Activated CD4-positive, CD25-positive, alpha-beta regulatory T cell treated with anti-CD3 and anti-CD28 coated beads, Interleukin-2, amount 50 U/mL, for 24 hours (primary cell): ENCODE measurements around the gene LYPD3.
"Not testable (repeated sequence)": the region's sequence is repeated elsewhere in the genome, so short reads cannot be mapped to it uniquely, and the experiment has no call there.

Source experiments
- ATAC-seq, 2 donors: fragments of 150-1000 bp; cut with Tn5 transposase; one replicate each; pipeline ENCODE4 v1.10.0; 2021; ENCODE audit warnings: mild to moderate bottlenecking in 1 of 2, moderate library complexity in 1 of 2

Gene LYPD3

DNA sequence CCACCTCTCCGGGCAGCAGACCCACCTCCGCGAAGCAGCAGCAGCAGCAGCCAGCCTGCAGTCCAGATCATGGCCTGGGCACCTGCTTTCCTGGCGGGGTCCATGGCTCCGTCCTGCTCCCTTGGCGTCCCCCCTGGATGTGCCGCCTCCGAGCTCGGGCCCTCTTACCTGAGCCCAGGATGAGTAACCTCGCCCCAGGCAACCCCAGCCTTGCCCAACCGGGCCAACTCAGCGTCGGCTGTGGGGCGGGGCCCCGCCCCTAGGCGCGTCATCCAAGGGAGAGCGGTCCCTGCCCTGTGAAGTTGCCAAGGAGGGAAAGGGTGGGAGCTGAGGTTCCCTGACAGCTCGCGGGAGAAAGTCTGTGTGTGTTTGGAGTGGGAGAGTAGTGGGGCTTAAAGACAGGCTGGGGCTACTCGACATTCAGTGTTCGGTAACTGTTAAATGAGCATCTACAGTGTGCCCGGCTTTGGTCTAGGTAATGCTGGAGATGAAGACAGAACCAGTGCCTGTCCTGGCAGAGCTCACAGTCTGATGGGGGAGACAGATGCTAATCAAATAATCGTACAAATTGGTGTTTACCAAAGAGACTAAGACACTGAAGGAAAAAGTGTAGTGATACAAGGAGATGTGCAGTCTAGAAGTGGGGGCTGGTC lies at the start of gene LYPD3:
TSS of gene LYPD3 (minus strand) at position 141 of the 653 bp plus-strand sequence. CDS start at position 104, 37 bp downstream.
- ATAC-seq = no peak

DNA sequence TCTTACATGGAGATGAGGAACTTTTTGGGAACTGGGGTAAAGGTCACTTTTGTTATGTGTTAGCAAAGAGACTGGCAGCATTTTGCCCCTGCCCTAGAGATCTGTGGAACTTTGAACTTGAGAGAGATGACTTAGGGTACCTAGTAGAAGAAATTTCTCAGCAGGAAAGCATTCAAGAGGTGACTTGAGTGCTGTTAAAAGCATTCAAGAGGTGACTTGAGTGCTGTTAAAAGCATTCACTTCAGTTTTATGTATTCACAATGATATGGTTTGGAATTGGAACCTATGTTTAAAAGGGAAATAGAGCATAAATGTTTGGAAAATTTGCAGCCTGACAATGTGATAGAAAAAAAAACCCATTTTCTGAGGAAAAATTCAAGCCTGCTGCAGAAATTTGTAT lies 47.0 kb upstream of the LYPD3 start:
- not testable (repeated sequence) for ATAC-seq

DNA sequence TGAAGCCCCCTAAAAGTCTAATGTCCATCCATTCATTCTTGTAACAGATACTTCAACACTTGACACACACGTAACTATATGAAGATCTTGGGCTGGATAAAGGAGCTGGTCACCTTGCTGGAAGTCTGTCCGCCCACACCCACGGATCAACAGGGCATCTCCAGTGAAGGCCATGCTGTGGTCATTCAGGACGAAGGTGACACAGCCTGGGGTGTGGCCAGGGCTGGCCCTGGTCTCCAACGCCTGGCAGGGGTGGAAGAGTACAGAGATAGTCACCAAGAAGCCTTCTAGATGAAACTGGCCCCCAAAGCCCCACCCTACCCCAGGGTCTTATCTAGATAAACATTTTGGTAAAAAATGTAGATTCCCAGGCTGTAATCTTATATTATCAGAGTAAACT lies 45.9 kb upstream of the LYPD3 start:
- ATAC-seq = no peak

DNA sequence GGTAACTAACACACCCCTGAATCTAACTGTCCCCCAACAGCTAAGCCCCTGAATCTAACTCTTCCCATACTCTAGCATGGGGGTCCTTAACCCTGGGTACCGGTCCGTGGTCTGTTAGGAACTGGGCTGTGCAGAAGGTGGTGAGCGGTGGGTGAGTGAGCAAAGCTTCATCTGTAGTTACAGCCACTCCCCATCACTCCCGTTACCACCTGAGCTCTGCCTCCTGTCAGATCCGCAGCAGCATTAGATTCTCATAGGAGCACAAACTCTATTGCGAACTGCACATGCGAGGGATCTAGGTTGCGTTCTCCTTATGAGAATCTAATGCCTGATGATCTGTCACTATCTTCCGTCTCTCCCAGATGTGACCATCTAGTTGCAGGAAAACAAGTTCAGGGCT lies 45.3 kb upstream of the LYPD3 start:
- no peak for ATAC-seq

DNA sequence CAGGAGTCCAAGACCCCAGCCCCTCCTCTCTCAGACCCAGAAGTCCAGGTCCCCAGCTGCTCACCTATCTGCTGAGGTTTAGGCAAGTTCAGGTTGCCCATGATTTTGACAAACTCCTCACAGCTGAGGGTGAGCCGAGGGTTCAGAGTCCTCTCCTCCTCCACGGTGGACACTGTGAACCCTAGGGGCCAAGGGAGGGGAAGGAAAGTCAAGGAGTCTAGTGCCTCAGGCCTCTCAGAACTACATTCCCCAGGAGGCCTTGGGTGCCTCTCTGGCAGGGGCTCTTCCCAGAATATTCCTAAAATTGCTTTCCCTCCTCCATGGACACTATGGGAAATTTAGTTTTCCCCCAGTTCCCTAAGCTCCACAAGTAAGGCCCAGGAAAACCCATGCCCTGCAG lies 42.5 kb upstream of the LYPD3 start:
- ATAC-seq = no peak

DNA sequence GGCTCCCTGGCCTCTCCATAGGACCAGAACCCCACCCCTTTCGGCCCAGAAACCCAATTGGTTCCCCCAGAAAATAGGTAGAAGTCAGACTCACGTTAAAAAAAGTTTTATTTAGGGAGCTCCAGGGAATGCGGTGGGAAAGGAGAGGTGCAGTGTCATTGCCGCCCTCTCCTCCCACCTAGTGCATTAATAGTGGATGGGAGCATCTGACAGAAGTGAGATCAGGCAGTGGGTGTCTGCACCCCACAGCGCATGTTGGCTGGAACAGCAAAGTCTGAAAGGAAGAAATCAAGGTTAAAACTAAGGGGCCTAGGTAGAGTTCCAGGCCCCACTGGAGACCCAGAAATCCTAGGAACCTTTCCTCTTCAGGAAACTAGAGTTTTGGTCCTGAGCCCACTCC lies 41.2 kb upstream of the LYPD3 start:
- no peak for ATAC-seq

DNA sequence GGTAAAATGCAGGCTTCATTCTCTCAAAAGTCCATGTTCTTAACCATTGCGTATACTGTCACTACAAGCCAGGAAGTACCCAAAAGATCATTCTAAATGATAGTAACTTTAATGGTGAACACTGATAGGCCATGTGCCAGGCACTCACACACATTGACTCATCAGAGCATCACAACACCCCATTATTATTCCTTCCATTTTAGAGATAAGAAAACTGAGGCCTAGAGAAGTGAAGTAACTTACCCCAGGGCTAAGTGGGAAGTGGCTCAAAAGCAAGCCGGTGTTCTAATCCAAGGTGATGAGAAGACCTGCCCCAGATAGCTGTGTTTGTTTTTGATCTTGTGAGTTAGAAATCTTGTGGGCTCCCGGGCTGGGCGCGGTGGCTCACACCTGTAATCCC lies 40.5 kb upstream of the LYPD3 start:
- no peak for ATAC-seq

DNA sequence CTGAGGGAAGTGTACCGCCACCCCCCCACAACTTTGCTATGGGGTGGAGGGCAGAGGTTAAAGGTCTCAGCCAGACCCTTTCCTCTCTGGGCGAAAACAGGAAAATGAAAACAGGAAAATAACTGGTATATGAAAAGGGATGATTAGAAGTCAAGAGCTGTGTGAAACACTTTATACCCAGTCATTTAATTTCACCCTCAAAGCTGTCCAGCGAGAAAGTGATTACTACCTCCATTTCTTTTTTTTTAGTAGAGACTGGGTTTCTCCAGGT lies 39.7 kb upstream of the LYPD3 start:
- ATAC-seq = no peak

DNA sequence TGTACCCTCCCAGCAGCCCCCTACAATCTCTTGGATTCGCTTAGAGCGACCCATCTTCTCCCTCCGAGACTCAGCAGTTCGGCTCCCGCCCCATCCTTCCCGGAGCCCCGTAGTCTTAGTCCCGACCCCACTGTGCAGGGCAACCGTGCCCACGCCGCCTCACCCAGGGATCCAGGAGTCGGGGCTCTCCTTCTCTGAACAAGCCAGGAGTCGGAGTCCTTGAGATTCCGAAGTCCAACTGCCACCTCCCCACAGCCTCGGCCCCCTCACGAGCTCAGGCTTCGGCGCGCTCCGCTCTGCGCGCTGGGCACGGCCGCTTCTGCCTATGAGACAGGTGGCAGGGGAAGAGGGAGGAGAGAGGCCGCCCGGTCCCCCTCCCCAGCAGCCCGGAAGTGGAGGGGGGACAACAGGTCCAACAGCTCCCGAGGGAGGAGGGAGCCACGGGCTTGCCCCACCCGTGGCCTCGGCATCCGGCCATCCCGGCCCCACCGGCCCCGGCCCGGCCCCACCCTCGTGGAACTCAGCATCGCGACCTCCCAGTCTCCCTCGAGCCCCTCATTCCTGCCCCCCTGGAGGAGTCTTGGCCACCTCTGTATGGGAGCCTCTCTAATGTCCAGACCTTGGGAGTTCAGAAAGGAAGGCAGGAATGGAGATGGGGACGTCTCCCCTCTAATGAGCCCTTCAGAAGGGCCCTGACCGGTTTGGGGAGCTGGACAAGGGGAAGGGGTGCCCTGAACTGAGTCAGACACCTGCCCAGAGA lies 39.2 kb upstream of the LYPD3 start, which contains the start of gene PHLDB3:
TSS of gene PHLDB3 (minus strand) at position 321 of the 760 bp plus-strand sequence. CDS start 628 bp downstream, outside the sequence.
- ATAC-seq = peak; percentile 28 to 34

DNA sequence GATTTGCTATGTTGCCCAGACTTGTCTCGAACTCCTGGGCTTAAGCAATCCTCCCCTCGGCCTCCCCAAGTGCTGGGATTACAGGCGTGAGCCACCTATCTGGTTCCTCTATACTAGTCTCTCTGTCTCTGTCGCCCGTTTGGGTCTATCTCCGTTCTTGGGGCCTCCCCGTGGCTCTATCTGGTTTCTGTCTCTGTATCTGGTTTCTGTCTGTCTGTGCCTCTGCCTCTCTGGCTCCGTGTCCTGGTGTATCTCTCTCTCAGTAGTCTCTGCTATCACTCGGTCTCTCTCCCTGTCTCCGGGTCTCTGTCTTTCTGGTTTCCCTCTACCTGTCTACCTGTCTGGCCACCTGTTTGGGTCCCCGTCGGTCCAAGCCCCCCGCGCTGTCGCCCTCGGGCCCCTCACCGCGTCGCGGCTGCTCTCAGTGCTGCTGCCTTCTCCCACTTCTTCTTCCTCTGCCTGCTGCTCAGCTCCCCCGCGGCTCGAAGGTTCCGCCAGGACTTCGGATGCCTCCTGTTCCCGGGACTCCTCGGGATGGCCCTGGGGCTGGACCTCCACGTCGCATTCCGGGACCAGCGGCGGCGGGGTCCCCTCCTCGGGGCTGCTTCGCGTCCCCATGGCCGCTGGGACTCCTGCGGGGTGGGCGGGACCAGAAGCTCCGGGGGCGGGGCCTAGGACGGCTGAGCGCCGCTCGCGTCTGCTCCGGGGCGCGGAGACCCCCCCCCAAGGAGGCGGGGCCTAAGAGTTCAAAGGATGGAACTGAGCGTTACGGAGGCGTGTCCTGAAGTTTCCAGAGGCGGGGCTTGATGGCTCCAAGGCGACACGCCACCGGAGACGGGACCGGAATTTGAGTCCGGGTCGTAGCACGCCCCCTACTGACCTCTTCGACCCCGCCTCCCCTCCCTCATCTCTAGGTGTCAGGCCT lies 38.4 kb upstream of the LYPD3 start:
- peak; percentile 90 to 92 for ATAC-seq

DNA sequence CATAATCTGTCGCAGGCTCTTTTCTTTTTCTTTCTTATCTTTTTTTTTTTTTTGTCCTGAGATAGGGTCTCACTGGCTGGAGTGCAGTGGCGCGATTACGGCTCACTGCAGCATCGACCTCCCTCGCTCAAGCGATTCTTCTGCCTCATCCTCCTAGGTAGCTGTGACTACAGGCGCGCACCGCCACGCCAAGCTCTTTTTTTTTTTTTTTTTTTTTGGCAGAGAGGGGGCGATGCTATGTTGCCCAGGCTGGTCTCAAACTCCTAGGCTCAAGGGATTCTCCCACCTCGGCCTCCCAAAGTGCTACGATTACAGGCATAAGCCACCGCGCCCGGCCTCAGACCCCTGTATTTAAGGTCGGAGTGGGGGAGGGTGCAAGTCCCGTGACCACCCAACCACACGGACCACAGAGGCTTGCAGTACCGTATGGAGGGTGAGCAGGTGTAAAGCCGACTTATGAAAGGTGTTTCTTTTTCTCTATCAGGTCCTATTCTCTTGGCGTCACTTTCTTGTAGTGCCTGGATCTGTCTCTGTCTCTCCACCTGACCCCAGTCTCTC lies 37.1 kb upstream of the LYPD3 start:
- no peak for ATAC-seq

DNA sequence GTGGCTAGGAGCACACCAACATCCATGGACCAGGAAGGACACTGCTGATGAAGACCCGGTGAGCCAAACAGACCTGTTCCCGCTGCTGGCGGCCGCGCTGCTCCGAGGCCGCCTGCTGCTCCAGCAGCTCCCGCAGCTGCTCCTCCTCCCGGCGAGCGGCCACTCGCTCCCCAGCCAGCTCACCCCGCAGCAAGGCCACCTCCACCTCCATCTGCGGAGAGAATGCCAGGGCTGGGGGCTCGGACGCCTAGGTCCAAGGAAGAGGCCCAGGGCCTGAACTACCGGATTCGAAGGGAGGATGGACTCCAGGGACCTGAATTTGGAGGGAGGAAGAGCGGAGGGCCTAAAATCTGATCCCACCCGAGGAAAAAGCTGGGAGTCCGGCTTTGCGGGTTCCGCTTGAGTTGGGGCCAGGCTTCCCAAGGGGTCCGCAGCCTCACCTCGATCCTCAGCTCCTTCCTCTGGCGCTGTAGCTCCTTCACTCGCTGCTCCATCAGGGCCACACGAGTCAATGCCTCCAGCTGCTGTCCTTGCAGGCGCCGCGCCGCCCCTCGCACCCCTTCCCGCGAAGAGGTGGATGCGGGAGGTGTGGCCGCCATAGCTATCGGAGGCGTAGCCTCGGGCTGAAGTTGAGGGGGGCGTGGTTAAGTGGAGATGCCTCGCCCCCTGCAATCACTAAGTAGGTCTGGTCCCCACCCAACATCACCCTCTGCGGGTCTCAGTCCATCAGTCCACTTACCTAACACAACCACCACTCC lies 36.4 kb upstream of the LYPD3 start:
- no peak for ATAC-seq

DNA sequence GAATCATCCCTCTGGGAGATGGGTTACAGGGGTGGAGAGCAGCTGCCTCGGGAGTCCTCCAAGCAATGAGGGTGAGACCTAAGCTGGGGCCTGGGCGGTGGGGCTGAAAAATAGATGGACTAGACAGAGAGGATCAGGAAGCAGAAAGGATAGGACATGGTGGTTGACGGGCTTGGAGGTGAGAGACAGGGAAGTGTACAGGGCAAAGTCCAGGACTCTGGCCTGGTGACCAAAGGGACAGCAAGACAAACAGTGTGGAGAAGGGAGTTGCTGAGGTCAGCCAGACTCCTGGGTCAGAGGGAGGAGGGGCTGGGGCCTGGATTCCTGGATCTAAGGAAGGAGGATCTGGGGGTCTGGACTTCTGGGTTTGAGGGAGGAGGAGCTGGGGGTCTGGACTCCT lies 33.6 kb upstream of the LYPD3 start:
- no peak for ATAC-seq

DNA sequence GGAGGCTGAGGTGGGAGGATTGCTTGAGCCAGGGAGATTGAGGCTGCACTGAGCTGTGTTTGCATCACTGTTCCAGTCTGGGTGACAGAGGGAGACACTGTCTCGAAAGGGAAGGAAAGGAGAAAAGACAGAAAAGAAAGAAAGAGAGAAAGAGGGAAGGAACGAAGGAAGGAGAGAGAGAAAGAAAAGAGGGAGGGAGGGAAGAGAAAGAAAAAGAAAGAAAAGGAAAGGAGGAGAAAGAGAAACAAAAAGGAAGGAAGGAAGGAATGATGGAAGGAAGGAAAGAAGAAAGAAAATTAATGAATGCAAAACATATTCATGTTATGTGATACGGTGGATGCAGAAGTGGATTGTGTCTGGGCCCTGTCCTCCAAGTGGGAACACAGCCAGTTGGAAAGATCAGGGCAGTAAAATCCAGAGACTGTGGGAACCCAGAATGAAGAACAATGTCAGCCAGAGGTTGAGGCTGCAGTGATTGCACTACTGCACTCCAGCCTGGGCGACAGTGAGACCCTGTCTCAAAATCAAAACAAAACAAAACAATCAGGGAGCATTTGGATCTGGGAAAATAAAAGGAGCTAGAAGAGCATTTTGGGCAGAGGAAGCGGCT lies 32.9 kb upstream of the LYPD3 start:
- no peak for ATAC-seq

DNA sequence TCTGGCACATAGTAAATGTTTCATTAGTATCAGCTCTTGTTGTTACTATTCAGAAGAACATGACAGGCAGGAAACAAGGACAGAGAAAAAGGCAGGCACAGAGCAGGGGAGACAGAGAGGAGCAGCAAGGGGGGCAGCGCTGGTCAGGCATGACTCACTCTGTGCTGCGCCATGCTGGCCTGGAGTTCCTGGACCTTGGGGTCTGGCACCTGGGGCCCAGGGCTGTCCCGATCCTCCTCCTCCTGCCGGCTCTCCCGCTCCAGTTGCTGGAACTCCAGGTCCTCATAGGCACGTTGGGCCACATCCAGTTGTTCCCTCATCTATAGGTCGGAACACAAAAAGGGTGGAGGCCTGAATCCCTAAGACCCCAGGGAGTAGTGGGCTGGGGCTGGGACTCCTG lies 31.6 kb upstream of the LYPD3 start:
- ATAC-seq = no peak

DNA sequence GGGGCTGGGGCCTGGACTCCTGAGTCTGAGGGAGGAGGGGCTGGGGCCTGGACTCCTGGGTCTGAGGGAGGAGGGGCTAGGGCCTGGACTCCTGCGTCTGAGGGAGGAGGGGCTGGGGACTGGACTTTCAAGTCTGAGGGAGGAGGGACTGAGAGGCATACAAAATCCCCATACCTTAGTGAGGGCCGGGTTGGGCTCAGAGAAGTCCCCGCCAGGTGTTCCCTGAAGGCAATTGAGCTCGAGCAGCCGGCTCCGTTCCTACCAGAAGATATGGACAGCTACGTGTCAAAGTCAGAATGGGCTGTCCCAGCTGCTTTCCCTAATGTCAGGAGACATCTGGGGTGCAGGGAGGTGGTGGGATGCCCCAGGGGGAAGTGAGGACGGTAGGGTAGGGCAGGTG lies 29.7 kb upstream of the LYPD3 start:
- ATAC-seq = no peak

DNA sequence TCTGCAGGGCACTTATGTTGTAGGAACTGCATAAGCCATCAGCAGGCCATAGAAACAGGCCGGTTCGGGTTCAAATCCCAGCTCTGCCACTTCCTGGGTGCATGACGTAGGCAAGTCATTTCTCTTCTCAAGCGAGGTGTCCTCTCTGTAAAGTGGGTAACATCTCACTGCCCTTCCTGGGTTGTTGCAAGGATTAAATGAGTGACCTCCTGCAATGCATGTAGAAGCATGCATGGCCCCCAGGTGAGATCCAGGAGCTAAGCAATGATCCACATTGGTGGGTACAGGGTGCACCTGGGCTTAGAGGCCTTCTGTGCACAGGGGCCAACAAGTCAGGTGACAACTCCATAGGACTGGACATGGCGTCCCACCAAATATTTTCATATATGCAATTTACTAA lies 25.4 kb upstream of the LYPD3 start:
- ATAC-seq = no peak

DNA sequence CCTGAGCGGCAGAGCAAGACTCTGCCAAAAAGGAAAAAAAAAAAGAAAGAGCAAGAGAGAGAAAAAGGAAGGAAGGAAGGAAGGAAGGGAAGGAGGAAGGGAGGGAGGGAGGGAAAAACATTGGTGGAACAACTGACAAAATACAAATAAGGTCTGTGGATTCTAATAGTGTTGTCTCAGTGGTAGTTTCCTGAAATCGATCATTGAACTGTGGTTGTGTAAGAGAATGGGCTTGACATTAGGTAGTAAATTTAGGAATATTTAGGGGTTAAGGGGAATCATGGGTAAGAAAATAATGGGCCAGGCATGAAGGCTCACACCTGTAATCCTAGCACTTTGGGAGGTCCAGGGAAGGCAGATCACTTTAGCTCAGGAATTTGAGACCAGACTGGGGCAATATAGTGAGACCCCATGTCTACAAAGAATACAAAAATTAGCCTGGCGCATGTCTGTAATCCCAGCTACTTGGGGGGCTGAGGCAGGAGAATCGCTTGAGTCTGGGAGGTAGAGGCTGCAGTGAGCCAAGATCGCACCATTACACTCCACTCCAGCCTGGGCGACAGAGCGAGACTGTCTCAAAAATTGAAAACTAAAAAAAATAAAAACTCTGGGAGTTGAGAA lies 24.7 kb upstream of the LYPD3 start:
- ATAC-seq = no peak

DNA sequence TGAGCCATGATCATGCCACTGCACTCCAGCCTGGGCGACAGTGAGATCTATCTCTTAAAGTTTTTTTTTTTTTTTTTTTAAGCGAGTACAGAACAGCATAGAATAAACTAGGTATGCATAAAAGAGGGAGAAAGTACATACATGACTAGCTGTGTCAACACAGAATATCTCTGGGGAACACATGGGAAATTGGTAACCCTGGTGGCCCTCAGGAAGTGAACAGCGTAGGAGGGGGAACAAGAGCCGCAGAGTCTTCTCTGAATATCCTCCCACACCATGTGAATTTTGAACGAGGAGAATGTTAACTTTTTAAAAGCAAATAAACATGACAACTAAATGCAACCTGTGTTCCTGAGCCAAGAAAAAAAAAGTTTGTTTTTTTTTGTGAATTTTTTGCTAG lies 23.9 kb upstream of the LYPD3 start:
- no peak for ATAC-seq

DNA sequence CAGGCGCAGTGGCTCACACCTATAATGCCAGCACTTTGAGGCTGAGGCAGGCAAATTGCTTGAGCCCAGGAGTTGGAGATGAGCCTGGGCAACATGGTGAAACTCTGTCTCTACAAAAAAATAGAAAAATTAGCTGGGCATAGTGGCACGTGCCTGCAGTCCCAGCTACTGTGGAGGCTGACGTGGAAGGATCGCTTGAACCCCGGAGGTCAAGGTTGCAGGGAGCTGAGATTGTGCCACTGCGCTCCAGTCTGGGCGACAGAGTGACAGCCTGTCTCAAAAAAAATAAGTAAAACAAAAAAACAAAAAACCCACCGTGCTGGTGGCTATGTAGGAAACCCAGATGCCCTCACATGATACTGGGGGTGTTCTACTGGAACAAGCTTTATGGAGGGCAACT lies 22.8 kb upstream of the LYPD3 start:
- no peak for ATAC-seq

DNA sequence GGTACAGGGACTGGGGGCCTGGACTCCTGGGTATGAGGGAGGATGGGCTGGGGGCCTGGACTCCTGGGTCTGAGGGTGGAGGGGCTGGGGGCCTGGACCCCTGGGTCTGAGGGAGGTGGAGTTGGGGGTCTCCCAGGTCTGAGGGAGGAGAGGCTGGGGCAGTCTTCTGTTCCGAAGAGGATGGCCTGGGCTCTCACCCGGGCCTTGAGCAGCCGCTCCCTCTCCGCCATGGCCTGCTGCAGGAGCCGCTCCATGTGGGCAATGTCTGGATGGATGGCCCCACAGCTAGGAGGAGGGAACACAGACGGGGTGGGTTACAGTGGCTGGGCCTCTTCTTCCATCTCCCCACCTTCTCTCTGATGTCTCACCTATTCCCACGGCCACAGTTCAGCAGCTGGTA lies 21.0 kb upstream of the LYPD3 start:
- no peak for ATAC-seq

DNA sequence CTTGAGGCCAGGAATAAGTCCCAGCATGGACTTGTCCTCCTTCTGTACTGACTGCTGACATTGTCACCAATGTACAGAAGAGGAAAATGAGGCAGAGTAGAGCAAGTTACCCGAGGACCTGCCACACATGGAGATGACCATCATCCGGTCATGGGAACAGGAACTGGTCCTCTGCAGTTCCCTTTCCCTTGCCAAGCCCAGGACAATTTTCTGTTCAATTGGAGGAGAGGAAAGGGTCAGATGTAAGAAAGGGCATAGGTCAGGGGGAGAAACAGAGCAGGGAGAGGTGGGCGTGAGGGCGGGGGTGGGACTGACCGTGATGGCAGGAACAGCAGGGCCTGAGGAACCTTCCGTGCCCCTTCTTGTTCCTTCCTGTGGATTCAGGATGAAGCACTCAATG lies 20.5 kb upstream of the LYPD3 start:
- ATAC-seq = no peak
